K562 (cell line): ENCODE data around the gene NUP85. TPM values are rescaled to one million over a fixed set of nuclear protein-coding genes. Genes with fewer than 3 reads are reported as not detected.

ENCODE experiments used
- BCL6 ChIP-seq: fragments of 250-450 bp; sonication (Bioruptor Pico); IDR thresholded peaks from 2 replicates; pipeline ENCODE4 v1.4.0; 2020
- CBX1 ChIP-seq: sonication (generic); IDR thresholded peaks from 2 replicates; pipeline ENCODE4 v1.6.1; 2016; ENCODE audit warnings: antibody characterized with exemption, low read depth, mild to moderate bottlenecking
- CEBPG ChIP-seq, 3 experiments: fragments of 200-800 bp in 1 of 3; sonication (Bioruptor generic) in 1 of 3; sonication (generic) in 1 of 3; formaldehyde crosslinking in 1 of 3; IDR thresholded peaks in 2 of 3; conservative IDR thresholded peaks in 1 of 3; 2 replicates each; pipeline versions ENCODE4 v1.6.1 to v1.8.0; 2016 to 2022; ENCODE audit warnings: missing compliant biosample characterization in 2 of 3, missing genetic modification characterization in 2 of 3, mild to moderate bottlenecking in 1 of 3, missing genetic modification reagents in 1 of 3
- E2F6 ChIP-seq, 2 experiments: IDR thresholded peaks; 2 replicates each; pipeline ENCODE4 v1.6.1; 2011; ENCODE audit warnings: borderline replicate concordance in 1 of 2, control low read depth in 1 of 2, low read depth in 1 of 2, low read length in 1 of 2, mild to moderate bottlenecking in 1 of 2, mixed read lengths in 1 of 2, moderate library complexity in 1 of 2; ENCODE audit not compliant: insufficient read depth in 1 of 2, insufficient read length in 1 of 2, poor library complexity in 1 of 2, severe bottlenecking in 1 of 2; ENCODE audit errors: extremely low read depth in 1 of 2
- FOXM1 ChIP-seq, 2 experiments: fragments of 450-650 bp in 1 of 2; sonication (generic) in 1 of 2; formaldehyde crosslinking in 1 of 2; IDR thresholded peaks; 2 replicates each; pipeline versions ENCODE4 v1.6.1 to v1.9.0; 2017 to 2022; ENCODE audit warnings: low read depth in 2 of 2, mild to moderate bottlenecking in 2 of 2, missing genetic modification reagents in 1 of 2, moderate library complexity in 1 of 2
- JUN ChIP-seq, 2 experiments: sonication (generic) in 1 of 2; formaldehyde crosslinking in 1 of 2; IDR thresholded peaks; 2 replicates each; pipeline versions ENCODE4 v1.6.1 to v1.8.0; 2012 to 2022; ENCODE audit warnings: borderline replicate concordance in 2 of 2, mild to moderate bottlenecking in 2 of 2, improper control_type of control experiment in 1 of 2, low read depth in 1 of 2, low read length in 1 of 2, missing genetic modification reagents in 1 of 2
- KLF6 ChIP-seq: fragments of 250-450 bp; sonication (Bioruptor Pico); IDR thresholded peaks from 2 replicates; pipeline ENCODE4 v1.4.0; 2020; ENCODE audit warnings: mild to moderate bottlenecking, moderate library complexity, borderline replicate concordance
- MAX ChIP-seq: sonication (generic); formaldehyde crosslinking; IDR thresholded peaks from 2 replicates; pipeline ENCODE4 v1.9.0; 2022; ENCODE audit warnings: mild to moderate bottlenecking, missing genetic modification reagents
- MTA2 ChIP-seq: fragments of 450-650 bp; IDR thresholded peaks from 2 replicates; pipeline ENCODE4 v1.6.1; 2016; ENCODE audit warnings: low read depth
- MYC ChIP-seq, 2 experiments: fragments of 250-450 bp in 1 of 2; sonication (Bioruptor Pico) in 1 of 2; IDR thresholded peaks; 2 replicates each; pipeline versions ENCODE4 v1.5.1 to v1.6.1; 2012 to 2021; ENCODE audit warnings: low read depth in 2 of 2, borderline replicate concordance in 1 of 2, improper control_type of control experiment in 1 of 2, low read length in 1 of 2, mild to moderate bottlenecking in 1 of 2, moderate library complexity in 1 of 2
- RNF219 ChIP-seq: fragments of 250-450 bp; sonication (Bioruptor Pico); IDR thresholded peaks from 2 replicates; pipeline ENCODE4 v1.5.0; 2022; ENCODE audit warnings: mild to moderate bottlenecking
- SRSF3 ChIP-seq: fragments of 200-400 bp; formaldehyde crosslinking; IDR thresholded peaks from 2 replicates; pipeline ENCODE4 v1.6.1; 2016; ENCODE audit warnings: mild to moderate bottlenecking, low read length, moderate library complexity; ENCODE audit not compliant: insufficient read depth
- ZBTB17 ChIP-seq: fragments of 450-650 bp; formaldehyde crosslinking; IDR thresholded peaks from 2 replicates; pipeline ENCODE4 v1.4.0; 2020; ENCODE audit warnings: mild to moderate bottlenecking
- ZNF79 ChIP-seq: fragments of 250-450 bp; sonication (Bioruptor Pico); IDR thresholded peaks from 2 replicates; pipeline ENCODE4 v1.4.0; 2020; ENCODE audit warnings: low read depth, mild to moderate bottlenecking, moderate library complexity
- polyA plus RNA-seq, 8 experiments: library from polyadenylated mRNA; depleted of rRNA in 4 of 8; stranded (reverse) in 5 of 8; unstranded in 3 of 8; fragments of >200 nt; fragmentation: Nextera tagmentation in 2 of 8; fragmentation: Illumina TruSeq in 1 of 8; extraction: Ambion mirVana in 2 of 8; extraction: Trizol in 1 of 8; gene quantifications; 2 replicates each; pipeline versions ENCODE4 v1.2.1 to v1.2.3, GENCODE V29; 2011 to 2014; ENCODE audit warnings: inconsistent platforms in 1 of 8, missing spikeins in 1 of 8
- total RNA-seq, 7 experiments: library from RNA; depleted of rRNA in 6 of 7; stranded (reverse); fragments of >200 nt in 6 of 7; fragmentation: Illumina TruSeq in 2 of 7; extraction: Trizol in 2 of 7; gene quantifications; 2 replicates each; pipeline versions ENCODE4 v1.2.1 to v1.2.3, GENCODE V29; 2011 to 2021; ENCODE audit warnings: low replicate concordance in 1 of 7
- TF ChIP-seq, protein P1 (sequence below): sonication (generic); formaldehyde crosslinking; IDR thresholded peaks from 2 replicates; pipeline ENCODE4 v1.9.0; 2022; ENCODE audit warnings: mild to moderate bottlenecking, missing genetic modification reagents
- TF ChIP-seq, protein P2 (sequence below): sonication (generic); formaldehyde crosslinking; IDR thresholded peaks from 2 replicates; pipeline ENCODE4 v1.8.0; 2022; ENCODE audit warnings: mild to moderate bottlenecking, missing genetic modification reagents
- TF ChIP-seq, protein P3 (sequence below): fragments of 450-650 bp; formaldehyde crosslinking; IDR thresholded peaks from 2 replicates; pipeline ENCODE4 v1.4.0; 2022; ENCODE audit warnings: missing genetic modification characterization

The NUP85 gene
- total and polyA plus RNA-seq, 9 of the 15 experiments (the other 6 are each of a cell fraction or from before 2014, with no cell fraction given) = 50.2 to 177 (median 110) TPM

GRCh38 chr17:75181608-75182318 lies 23.7 kb upstream of the NUP85 start (continued):
- TF ChIP-seq JUN (IDR thresholded peaks at IDR 0.05; ENCODE audit: borderline replicate concordance, low read depth, low read length) (no peak), JUN (CRISPR knock-in tag; IDR thresholded peaks at IDR 0.05; ENCODE audit: borderline replicate concordance) (0 out of 2 replicates have a peak, but pooled peaks have one; percentile 41), E2F6 (IDR thresholded peaks at IDR 0.05; ENCODE audit: borderline replicate concordance in 1 of 2, extremely low read depth in 1 of 2, insufficient read depth in 1 of 2, insufficient read length in 1 of 2, low read depth in 1 of 2, low read length in 1 of 2, poor library complexity in 1 of 2, severe bottlenecking in 1 of 2) (no peak), ZBTB17 (CRISPR knock-in tag) (no peak), FOXM1 (IDR thresholded peaks at IDR 0.05; ENCODE audit: low read depth) (no peak), FOXM1 (CRISPR knock-in tag; IDR thresholded peaks at IDR 0.05; ENCODE audit: low read depth) (no peak), ZNF79 (no peak), BCL6 (no peak), KLF6 (CRISPR knock-in tag) (no peak), SRSF3 (0 out of 2 replicates have a peak, but pooled peaks have one; percentile 62), MTA2 (no peak), CEBPG (CRISPR knock-in tag; IDR thresholded peaks at IDR 0.05) (peak; percentile 21; the same call in 1 of the 2 replicates), CEBPG (tag; conservative IDR thresholded peaks at IDR 0.05 in 1 of 2, IDR thresholded peaks at IDR 0.05 in 1 of 2) (no peak), RNF219 (no peak), MYC (IDR thresholded peaks at IDR 0.05; ENCODE audit: low read depth, low read length) (peak; percentile 15; the same call in 1 of the 2 replicates), MYC (CRISPR knock-in tag; IDR thresholded peaks at IDR 0.05; ENCODE audit: borderline replicate concordance, low read depth) (0 out of 2 replicates have a peak, but pooled peaks have one; percentile 36), MAX (0 out of 2 replicates have a peak, but pooled peaks have one; percentile 42), CBX1 (no peak)
- TF ChIP-seq, protein P1, sequence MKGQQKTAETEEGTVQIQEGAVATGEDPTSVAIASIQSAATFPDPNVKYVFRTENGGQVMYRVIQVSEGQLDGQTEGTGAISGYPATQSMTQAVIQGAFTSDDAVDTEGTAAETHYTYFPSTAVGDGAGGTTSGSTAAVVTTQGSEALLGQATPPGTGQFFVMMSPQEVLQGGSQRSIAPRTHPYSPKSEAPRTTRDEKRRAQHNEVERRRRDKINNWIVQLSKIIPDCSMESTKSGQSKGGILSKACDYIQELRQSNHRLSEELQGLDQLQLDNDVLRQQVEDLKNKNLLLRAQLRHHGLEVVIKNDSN = 0 out of 2 replicates have a peak, but pooled peaks have one; percentile 23
- TF ChIP-seq, protein P2, sequence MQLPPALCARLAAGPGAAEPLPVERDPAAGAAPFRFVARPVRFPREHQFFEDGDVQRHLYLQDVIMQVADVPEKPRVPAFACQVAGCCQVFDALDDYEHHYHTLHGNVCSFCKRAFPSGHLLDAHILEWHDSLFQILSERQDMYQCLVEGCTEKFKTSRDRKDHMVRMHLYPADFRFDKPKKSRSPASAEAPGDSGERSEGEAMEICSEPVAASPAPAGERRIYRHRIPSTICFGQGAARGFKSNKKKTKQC (CRISPR knock-in tag) = 0 out of 2 replicates have a peak, but pooled peaks have one; percentile 37
- TF ChIP-seq, protein P3, sequence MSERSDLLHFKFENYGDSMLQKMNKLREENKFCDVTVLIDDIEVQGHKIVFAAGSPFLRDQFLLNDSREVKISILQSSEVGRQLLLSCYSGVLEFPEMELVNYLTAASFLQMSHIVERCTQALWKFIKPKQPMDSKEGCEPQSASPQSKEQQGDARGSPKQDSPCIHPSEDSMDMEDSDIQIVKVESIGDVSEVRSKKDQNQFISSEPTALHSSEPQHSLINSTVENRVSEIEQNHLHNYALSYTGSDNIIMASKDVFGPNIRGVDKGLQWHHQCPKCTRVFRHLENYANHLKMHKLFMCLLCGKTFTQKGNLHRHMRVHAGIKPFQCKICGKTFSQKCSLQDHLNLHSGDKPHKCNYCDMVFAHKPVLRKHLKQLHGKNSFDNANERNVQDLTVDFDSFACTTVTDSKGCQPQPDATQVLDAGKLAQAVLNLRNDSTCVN (CRISPR knock-in tag) = no peak
